Activated T-helper 17 cell treated with anti-CD3 and anti-CD28 coated beads, Interleukin-2, amount 50 U/mL, for 72 hours (primary cell): ENCODE measurements around the gene RAPGEF3. TPM values are rescaled to one million over a fixed set of nuclear protein-coding genes. Genes with fewer than 3 reads are reported as not detected.

ENCODE experiments used
- total RNA-seq, 2 donors: library from RNA; stranded (reverse); gene quantifications; one replicate each; pipeline ENCODE4 v1.2.3, GENCODE V29; 2022

Gene RAPGEF3
- total RNA-seq, 2 donors from 2014 or later: 1.4 to 8.4 TPM

Other genes starting within 250 kb of the RAPGEF3 start
- gene RPAP3, start 52.9 kb downstream of the RAPGEF3 start, total RNA-seq: 10 to 100 TPM; 33.3 to 44.0 TPM
- under 1 TPM in 1 of 2 donors, not detected in 1; 0.16 TPM for gene ENDOU, start 33.4 kb downstream of the RAPGEF3 start, total RNA-seq
- gene SLC48A1, start 14.4 kb upstream of the RAPGEF3 start, total RNA-seq: 1 to 10 TPM; 6.7 to 8.2 TPM
- gene HDAC7, start 61.0 kb upstream of the RAPGEF3 start, total RNA-seq: 100 to 1,000 TPM; 163 to 471 TPM
- gene VDR, start 146.1 kb upstream of the RAPGEF3 start, total RNA-seq: 100 to 1,000 TPM in 1 of 2 donors, 10 to 100 TPM in 1; 70.9 to 182 TPM
- 100 to 1,000 TPM; 184 to 207 TPM for gene TMEM106C, start 204.7 kb upstream of the RAPGEF3 start, total RNA-seq
- not detected for gene COL2A1, start 245.6 kb upstream of the RAPGEF3 start, total RNA-seq